Mesenchymal stem cell (in vitro differentiated cells and primary cell): Measurements from ENCODE around the gene PLA2G2F.
"Not testable (repeated sequence)": the region's sequence is repeated elsewhere in the genome, so short reads cannot be mapped to it uniquely, and the experiment has no call there.

Experiments used
- DNase-seq: peaks from one replicate; pipeline ENCODE4 v3.0.0-alpha.2; 2013
- H2AFZ ChIP-seq: one replicate; pipeline ENCODE4 v1.6.1; 2013; ENCODE audit warnings: low read depth, mild to moderate bottlenecking, control low read depth, inconsistent platforms, low read length, moderate library complexity
- H2AK5ac ChIP-seq: 2 replicates; pipeline ENCODE4 v1.6.1; 2013; ENCODE audit warnings: low read length, moderate library complexity, mild to moderate bottlenecking, inconsistent platforms; ENCODE audit not compliant: severe bottlenecking
- H2BK120ac ChIP-seq: one replicate; pipeline ENCODE4 v1.6.1; 2013; ENCODE audit warnings: low read depth, mild to moderate bottlenecking, inconsistent platforms, low read length, moderate library complexity
- H2BK12ac ChIP-seq, 2 experiments: one replicate each; pipeline ENCODE4 v1.6.1; 2013; ENCODE audit warnings: inconsistent platforms in 2 of 2, low read length in 2 of 2, mild to moderate bottlenecking in 2 of 2, moderate library complexity in 2 of 2, control low read depth in 1 of 2
- H2BK15ac ChIP-seq: one replicate; pipeline ENCODE4 v1.6.1; 2013; ENCODE audit warnings: mild to moderate bottlenecking, low read depth, inconsistent platforms; ENCODE audit not compliant: poor library complexity, severe bottlenecking
- H2BK5ac ChIP-seq: 2 replicates; pipeline ENCODE4 v1.6.1; 2013; ENCODE audit warnings: low read depth, mild to moderate bottlenecking, low read length, control low read depth, inconsistent platforms; ENCODE audit not compliant: poor library complexity, severe bottlenecking
- H3K14ac ChIP-seq, 2 experiments: one replicate each; pipeline ENCODE4 v1.6.1; 2013; ENCODE audit warnings: inconsistent platforms in 2 of 2, low read length in 2 of 2, control low read depth in 1 of 2, mild to moderate bottlenecking in 1 of 2, moderate library complexity in 1 of 2
- H3K18ac ChIP-seq, 2 experiments: one replicate each; pipeline ENCODE4 v1.6.1; 2013; ENCODE audit warnings: inconsistent platforms in 2 of 2, low read length in 2 of 2, control low read depth in 1 of 2, low read depth in 1 of 2, mild to moderate bottlenecking in 1 of 2
- H3K23ac ChIP-seq, 2 experiments: one replicate each; pipeline ENCODE4 v1.6.1; 2013; ENCODE audit warnings: inconsistent platforms in 2 of 2, low read length in 2 of 2, mild to moderate bottlenecking in 2 of 2, moderate library complexity in 2 of 2, control low read depth in 1 of 2
- H3K27ac ChIP-seq: 2 replicates; pipeline ENCODE4 v1.5.1; 2013; ENCODE audit warnings: mild to moderate bottlenecking, moderate library complexity, low read length, control low read depth, inconsistent platforms; ENCODE audit not compliant: poor library complexity, severe bottlenecking
- H3K27me3 ChIP-seq, 2 experiments: 2 replicates each; pipeline versions ENCODE4 v1.6.1 to v1.7.0; 2013; ENCODE audit warnings: low read length in 2 of 2, mild to moderate bottlenecking in 2 of 2, moderate library complexity in 2 of 2, control low read depth in 1 of 2, inconsistent platforms in 1 of 2; ENCODE audit not compliant: control insufficient read depth in 1 of 2, insufficient read depth in 1 of 2
- H3K36me3 ChIP-seq, 2 experiments: 2 replicates each; pipeline versions ENCODE4 v1.6.1 to v1.7.0; 2013; ENCODE audit warnings: low read length in 2 of 2, control low read depth in 1 of 2, inconsistent platforms in 1 of 2, low read depth in 1 of 2, mild to moderate bottlenecking in 1 of 2; ENCODE audit not compliant: insufficient read depth in 2 of 2, control insufficient read depth in 1 of 2
- H3K4ac ChIP-seq, 2 experiments: one replicate each; pipeline ENCODE4 v1.6.1; 2013; ENCODE audit warnings: inconsistent platforms in 2 of 2, low read length in 2 of 2, mild to moderate bottlenecking in 2 of 2, moderate library complexity in 2 of 2, control low read depth in 1 of 2, low read depth in 1 of 2
- H3K4me1 ChIP-seq: 2 replicates; pipeline ENCODE4 v1.6.1; 2013; ENCODE audit warnings: low read depth, low read length, control low read depth; ENCODE audit not compliant: control insufficient read depth, insufficient read depth
- H3K4me2 ChIP-seq: 2 replicates; pipeline ENCODE4 v1.6.1; 2013; ENCODE audit warnings: low read length, mild to moderate bottlenecking, inconsistent platforms; ENCODE audit not compliant: poor library complexity, severe bottlenecking
- H3K4me3 ChIP-seq, 2 experiments: 2 replicates each; pipeline versions ENCODE4 v1.5.1 to v1.7.0; 2013; ENCODE audit warnings: low read length in 2 of 2, mild to moderate bottlenecking in 2 of 2, control low read depth in 1 of 2, low read depth in 1 of 2; ENCODE audit not compliant: insufficient read depth in 1 of 2
- H3K79me1 ChIP-seq: replicated peaks from 2 replicates; pipeline ENCODE4 v1.6.1; 2013; ENCODE audit warnings: mild to moderate bottlenecking, control low read depth, low read length, inconsistent platforms; ENCODE audit not compliant: poor library complexity, severe bottlenecking
- H3K9ac ChIP-seq: 2 replicates; pipeline ENCODE4 v1.7.0; 2013; ENCODE audit warnings: mild to moderate bottlenecking, low read length, moderate library complexity
- H3K9me3 ChIP-seq: 2 replicates; pipeline ENCODE4 v1.7.0; 2013; ENCODE audit warnings: mild to moderate bottlenecking, low read length; ENCODE audit not compliant: control insufficient read depth
- H4K8ac ChIP-seq: one replicate; pipeline ENCODE4 v1.6.1; 2013; ENCODE audit warnings: inconsistent platforms, mild to moderate bottlenecking, low read length, moderate library complexity
- H4K91ac ChIP-seq: one replicate; pipeline ENCODE4 v1.6.1; 2013; ENCODE audit warnings: mild to moderate bottlenecking, low read length, inconsistent platforms
- WGBS: methylation state at CpG from one replicate; pipeline ENCODE4 v1.1.7; 2013; ENCODE audit warnings: mixed read lengths; 5-methylcytosine and 5-hydroxymethylcytosine counted together

PLA2G2F gene

GRCh38 chr1:20126041-20126805 is 12.9 kb upstream of the PLA2G2F start:
- no peaks in the 10 kb centered on the region for H3K79me1 ChIP-seq
- no peaks in the 10 kb centered on the region for H3K9me3 ChIP-seq
- H3K4me3 ChIP-seq, result no peak overlapping the region
- no peak overlapping the region for H3K4ac ChIP-seq
- no peak overlapping the region for H3K9ac ChIP-seq
- no peak overlapping the region for H3K14ac ChIP-seq
- no peak overlapping the region for H3K18ac ChIP-seq
- H2BK120ac ChIP-seq, result no peak overlapping the region
- no peak overlapping the region for H3K4me2 ChIP-seq
- H3K27me3 ChIP-seq, result peaks cover 3 to 4% of the 10 kb centered on the region in 2 experiments
- no peak overlapping the region for H2BK5ac ChIP-seq
- no peak overlapping the region for H2AFZ ChIP-seq
- no peak for DNase-seq
- H4K8ac ChIP-seq, result no peak overlapping the region
- H3K23ac ChIP-seq, result no peak overlapping the region
- H3K27ac ChIP-seq, result no peak overlapping the region
- no peak overlapping the region for H2AK5ac ChIP-seq
- no peaks in the 10 kb centered on the region for H3K36me3 ChIP-seq
- no peak overlapping the region for H2BK12ac ChIP-seq
- H3K4me1 ChIP-seq, result no peaks in the 10 kb centered on the region
- WGBS, result 85% methylated on average over 8 of the region's 9 CpGs
- no peak overlapping the region for H4K91ac ChIP-seq
- H2BK15ac ChIP-seq, result no peak overlapping the region

- Histone ChIP-seq H3K27me3 (no peaks in the 10 kb centered on the region), H3K4ac (no peak overlapping the region), H2AFZ (no peak overlapping the region), H2BK15ac (no peak overlapping the region), H3K4me3 (no peak overlapping the region), H3K4me2 (no peak overlapping the region), H2BK5ac (no peak overlapping the region), H3K9ac (no peak overlapping the region), H3K14ac (no peak overlapping the region), H3K4me1 (no peaks in the 10 kb centered on the region), H2BK12ac (no peak overlapping the region), H3K9me3 (no peaks in the 10 kb centered on the region), H3K27ac (no peak overlapping the region), H3K18ac (no peak overlapping the region), H3K23ac (no peak overlapping the region), H2AK5ac (no peak overlapping the region), H4K8ac (no peak overlapping the region), H3K36me3 (no peaks in the 10 kb centered on the region), H4K91ac (no peak overlapping the region), H3K79me1 (no peaks in the 10 kb centered on the region), H2BK120ac (no peak overlapping the region)
- WGBS, result 87% methylated on average over 10 of the region's 10 CpGs
- no peak for DNase-seq
Observed at GRCh38 chr1:20126806-20127440, 12.2 kb upstream of the PLA2G2F start.

GRCh38 chr1:20130518-20130917 is 8.6 kb upstream of the PLA2G2F start:
- not testable (repeated sequence) for H3K4ac ChIP-seq, H3K9ac ChIP-seq, H2AFZ ChIP-seq, H2BK12ac ChIP-seq, H3K36me3 ChIP-seq, H3K14ac ChIP-seq, H2BK15ac ChIP-seq, H3K27ac ChIP-seq, H4K8ac ChIP-seq, H3K9me3 ChIP-seq, H3K79me1 ChIP-seq, H3K4me3 ChIP-seq, H2BK120ac ChIP-seq, H2AK5ac ChIP-seq, H2BK5ac ChIP-seq, H3K4me1 ChIP-seq, DNase-seq, H3K18ac ChIP-seq, H3K4me2 ChIP-seq, H4K91ac ChIP-seq, H3K23ac ChIP-seq, H3K27me3 ChIP-seq
- 83% methylated on average over 1 of the region's 3 CpGs for WGBS

- Histone ChIP-seq H2AFZ (no peak overlapping the region), H2BK120ac (no peak overlapping the region), H4K8ac (no peak overlapping the region), H3K14ac (no peak overlapping the region), H3K23ac (no peak overlapping the region), H4K91ac (no peak overlapping the region), H3K9ac (no peak overlapping the region), H3K4ac (no peak overlapping the region), H3K4me1 (no peaks in the 10 kb centered on the region), H3K36me3 (no peaks in the 10 kb centered on the region), H2BK12ac (no peak overlapping the region), H3K79me1 (no peaks in the 10 kb centered on the region), H3K27ac (no peak overlapping the region), H3K4me2 (no peak overlapping the region), H2BK15ac (no peak overlapping the region), H3K9me3 (no peaks in the 10 kb centered on the region), H3K27me3 (no peaks in the 10 kb centered on the region), H2BK5ac (no peak overlapping the region), H3K4me3 (no peak overlapping the region), H2AK5ac (no peak overlapping the region), H3K18ac (no peak overlapping the region)
- no peak for DNase-seq
- no CpG with 5 or more reads among the region's 3 CpGs for WGBS
Observed at GRCh38 chr1:20134995-20135394, 4.1 kb upstream of the PLA2G2F start.
